ENCODE results near the gene SORCS2.

- no peak for TF ChIP-seq POLR2AphosphoS5 (IDR thresholded peaks at IDR 0.05; ENCODE audit: low read depth, low read length)
- no peak for TF ChIP-seq REST (IDR thresholded peaks at IDR 0.05; ENCODE audit: insufficient read depth in 1 of 2, low read depth in 2 of 2, low read length in 2 of 2)
- TF ChIP-seq TAF1 (IDR thresholded peaks at IDR 0.05; ENCODE audit: borderline replicate concordance, insufficient read depth, low read length), result no peak
These were observed 539.9 kb downstream of the SORCS2 start for GRCh38 chr4:7732263-7732662.

Measured in PFSK-1 (cell line).